HG03469 (cell line): Measurements from ENCODE around the gene ZNF821.
"Not testable (repeated sequence)": the region's sequence is repeated elsewhere in the genome, so short reads cannot be mapped to it uniquely, and the experiment has no call there.

ENCODE experiments used
- ATAC-seq: cut with Tn5 transposase; IDR thresholded peaks from one replicate; pipeline ENCODE4 v1.9.1; 2021; ENCODE audit warnings: mild to moderate bottlenecking, moderate library complexity, moderate number of reproducible peaks; ENCODE audit not compliant: unreplicated experiment

ZNF821 gene

DNA sequence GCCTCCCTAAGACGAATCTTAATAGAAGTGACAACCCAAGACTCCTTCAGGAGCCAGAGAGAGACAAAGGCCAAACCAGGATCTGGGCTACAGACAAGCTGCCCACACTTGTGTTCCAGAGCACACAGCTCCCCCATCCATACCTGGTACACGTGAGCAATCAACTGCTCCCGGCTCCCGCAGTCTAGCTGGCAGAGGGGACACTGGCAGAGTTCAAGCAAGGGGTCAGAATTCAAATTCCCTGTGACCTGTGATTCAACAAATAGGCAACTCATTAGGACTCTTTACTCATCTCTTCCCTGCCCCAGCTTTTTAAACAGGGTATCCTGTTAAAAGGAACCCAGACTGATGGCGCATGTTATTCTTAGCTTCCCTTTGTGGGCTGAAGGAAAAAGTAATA lies 20.0 kb downstream of the ZNF821 start:
- ATAC-seq: no peak

- no peak for ATAC-seq
Observed at GRCh38 chr16:71859762-71860521, 24.0 kb downstream of the ZNF821 start.

DNA sequence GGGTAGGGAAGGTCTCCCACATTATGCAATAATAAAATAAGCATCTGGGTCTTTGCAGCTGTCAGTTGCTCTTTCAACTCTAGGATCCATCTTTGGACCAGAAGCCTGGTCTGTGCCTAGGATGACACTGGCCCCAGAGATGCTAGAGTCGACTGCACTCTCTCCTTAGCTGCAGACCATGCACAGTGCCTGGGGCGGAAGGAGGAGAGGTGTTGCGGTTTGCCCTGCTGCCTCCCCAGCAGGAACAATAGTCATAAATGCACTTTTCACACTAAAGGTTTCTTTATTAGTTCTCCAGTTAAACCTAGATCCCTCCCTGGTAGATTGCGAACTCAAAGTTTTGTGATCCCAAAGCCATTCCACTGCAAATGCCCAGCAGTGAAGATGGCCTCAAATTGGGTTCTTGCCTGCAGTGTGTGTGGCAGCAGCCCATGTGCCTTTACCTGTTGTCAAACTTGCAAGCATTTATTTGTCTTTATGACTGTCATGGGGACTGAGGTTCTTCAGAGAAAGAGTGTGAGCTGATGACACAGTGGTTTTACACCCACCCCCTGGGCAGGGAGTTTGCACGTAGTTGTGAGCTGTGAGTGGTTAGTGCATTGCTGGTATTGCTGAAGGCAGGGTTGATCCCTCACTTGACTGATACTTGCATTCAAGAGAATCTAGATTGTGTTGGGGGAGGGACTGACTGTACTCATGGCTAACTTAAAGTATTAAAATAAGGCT lies 27.9 kb downstream of the ZNF821 start:
- no peak for ATAC-seq

GRCh38 chr16:71854369-71854948 lies 29.5 kb downstream of the ZNF821 start:
- no peak for ATAC-seq

- peak; percentile 46 for ATAC-seq
Observed at GRCh38 chr16:71853413-71853812, 30.6 kb downstream of the ZNF821 start.

GRCh38 chr16:71852561-71852960 lies 31.4 kb downstream of the ZNF821 start:
- ATAC-seq: no peak

DNA sequence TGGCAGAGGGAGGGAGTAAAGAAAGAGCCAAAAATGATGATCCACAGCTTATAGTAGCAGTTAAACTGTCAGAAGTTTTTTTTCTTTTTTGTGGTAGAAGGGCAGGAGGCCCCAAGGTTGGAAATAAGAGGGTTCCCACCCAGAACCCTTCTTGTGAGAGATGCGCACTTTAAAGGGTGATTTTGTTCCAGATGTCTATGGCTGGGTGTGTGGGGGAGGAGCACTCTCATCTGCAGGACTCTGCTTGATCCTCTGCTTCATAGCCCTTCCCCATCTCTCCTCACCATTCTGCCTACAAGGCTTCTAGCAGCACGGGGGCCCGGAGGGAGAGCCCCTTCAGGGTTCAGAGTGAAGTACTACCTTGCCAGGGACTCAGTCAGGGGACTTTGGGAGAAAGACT lies 31.8 kb downstream of the ZNF821 start:
- no peak for ATAC-seq

DNA sequence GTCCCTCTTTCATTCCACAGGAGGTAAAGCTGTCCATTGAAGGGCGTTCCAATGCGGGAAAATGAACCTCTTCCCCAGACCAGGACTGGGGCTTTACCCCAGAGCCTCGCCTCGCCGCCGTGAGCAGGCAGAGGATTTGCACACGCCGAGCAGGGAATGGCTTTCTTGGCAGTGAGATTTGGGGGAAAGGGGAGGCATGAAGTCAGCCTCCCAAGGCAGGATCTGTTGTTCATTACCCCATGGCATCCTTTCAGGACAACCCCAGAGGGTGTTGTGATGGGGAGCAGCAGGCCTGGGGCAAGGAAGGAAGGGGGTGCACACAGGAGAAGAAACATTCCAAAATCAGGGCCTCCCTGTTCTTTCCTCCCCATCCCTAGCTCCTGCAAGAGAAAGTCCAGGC lies 32.2 kb downstream of the ZNF821 start:
- ATAC-seq: no peak

DNA sequence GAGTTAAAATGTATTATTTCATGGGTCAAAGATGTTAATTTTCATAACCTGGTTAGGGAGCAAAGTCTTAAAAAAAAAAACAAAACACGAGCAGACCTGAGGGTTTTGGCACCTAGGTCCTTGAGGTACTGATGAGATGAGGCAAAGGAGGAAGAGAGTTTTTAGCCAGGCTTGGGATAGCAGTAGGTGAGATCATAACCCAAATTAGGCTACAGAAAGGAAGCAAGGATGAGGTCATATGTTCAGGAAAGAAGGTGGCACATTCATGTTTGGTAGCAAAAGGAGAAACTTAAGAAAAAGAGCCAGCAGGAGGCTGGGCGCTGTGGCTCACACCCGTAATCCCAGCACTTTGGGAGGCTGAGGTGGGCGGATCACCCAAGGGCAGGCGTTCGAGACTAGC lies 35.4 kb downstream of the ZNF821 start:
- ATAC-seq: no peak

DNA sequence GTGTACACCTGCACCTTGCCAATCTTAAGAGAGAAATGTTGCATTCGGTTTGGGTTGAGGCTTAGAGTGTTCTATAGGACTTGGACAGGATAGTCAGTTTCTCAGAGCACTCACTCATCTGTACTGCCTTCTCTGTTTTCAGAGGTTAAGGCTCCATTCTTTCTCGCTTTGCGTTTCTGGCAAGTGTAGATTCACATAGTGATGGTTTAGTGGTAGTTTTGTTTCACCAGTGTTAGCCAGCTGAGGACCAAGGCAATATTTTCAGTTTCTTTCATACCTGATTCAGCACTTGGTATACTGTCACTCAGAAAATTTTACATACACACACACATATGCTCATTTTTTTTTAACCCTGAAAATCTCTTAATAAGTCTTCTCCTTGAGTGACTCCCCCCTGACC lies 36.9 kb downstream of the ZNF821 start:
- ATAC-seq: no peak

DNA sequence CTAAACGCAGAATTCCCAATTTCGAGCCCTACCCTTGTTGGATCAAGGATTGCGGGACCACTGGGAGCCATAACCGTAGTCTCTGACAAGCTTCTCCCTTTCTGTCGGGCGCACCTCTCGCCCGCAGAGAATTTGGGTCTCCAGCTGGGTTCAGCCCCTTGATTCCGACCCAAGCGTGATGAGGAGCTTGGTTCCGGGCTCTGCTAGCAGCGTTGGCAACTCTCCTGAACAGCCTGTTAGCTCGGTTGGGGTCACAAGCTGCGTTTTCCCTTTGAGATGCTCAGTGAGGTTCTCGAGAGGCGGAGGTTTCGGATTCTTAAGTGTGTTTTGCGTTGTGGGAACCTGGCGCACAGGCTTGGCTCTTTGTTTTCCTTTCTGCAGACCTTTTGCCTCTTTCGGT lies 37.6 kb downstream of the ZNF821 start:
- ATAC-seq: no peak

GRCh38 chr16:71845639-71846430 lies 38.1 kb downstream of the ZNF821 start, which contains the start of gene ATXN1L:
ATXN1L (plus strand) TSS chr16:71845976; CDS start chr16:71849741, 3,765 bp downstream.
- peak; percentile 57 for ATAC-seq

GRCh38 chr16:71843572-71843971 lies 40.4 kb downstream of the ZNF821 start:
- ATAC-seq: no peak

DNA sequence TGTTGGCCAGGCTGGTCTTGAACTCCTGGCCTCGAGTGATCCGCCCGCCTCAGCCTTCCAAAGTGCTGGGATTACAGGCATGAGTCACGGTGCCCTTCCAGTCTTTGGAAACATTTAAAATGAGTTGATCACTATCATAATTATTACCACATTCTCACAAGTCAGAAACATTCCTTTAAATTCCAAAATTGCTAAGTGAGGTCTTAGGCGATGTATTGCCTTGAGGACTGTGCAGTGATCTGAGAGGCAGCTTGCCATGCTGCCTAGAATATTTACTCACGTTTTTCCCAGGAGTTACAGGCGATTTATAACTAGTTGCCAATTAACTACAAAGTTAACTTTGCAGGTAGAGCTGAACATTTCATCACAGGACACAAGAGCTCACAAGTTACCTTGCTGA lies 43.9 kb downstream of the ZNF821 start:
- ATAC-seq: no peak

DNA sequence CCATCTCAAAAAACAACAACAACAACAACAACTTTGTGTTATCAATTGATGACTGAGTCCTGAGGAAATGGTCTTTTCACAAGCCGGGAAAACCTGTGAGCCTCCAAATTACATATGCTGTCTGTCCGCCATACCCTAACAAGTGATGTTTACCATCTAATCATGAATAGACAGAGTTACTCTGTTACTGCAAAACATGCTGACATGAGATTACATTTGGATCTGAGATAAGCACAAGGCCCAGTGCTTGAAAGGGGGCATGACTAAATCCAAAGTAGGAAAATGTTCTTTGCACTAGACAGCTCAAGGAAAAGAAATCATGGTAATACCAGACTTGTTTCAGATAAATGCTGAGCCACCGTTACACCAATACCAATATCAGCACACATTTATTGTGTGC lies 46.8 kb downstream of the ZNF821 start:
- ATAC-seq: no peak

GRCh38 chr16:71834291-71834690 lies 49.7 kb downstream of the ZNF821 start:
- no peak for ATAC-seq

DNA sequence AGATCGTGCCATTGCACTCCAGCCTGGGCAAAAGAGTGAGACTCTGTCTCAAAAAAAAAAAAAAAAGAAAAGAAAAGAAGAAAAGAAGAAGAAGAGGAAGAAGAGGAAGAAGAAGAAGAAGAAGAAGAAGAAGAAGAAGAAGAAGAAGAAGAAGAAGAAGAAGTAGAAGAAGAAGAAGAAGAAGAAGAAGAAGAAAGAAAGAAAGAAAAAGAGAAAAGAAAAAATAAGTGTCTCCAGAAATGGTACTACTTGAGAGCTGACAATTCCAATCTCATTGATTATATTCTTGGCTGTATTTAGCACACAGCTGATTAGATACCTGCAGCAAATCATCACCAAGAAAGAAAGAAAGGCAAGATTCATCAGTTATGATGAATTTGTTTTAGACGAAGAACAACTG lies 51.9 kb downstream of the ZNF821 start:
- not testable (repeated sequence) for ATAC-seq

- not testable (repeated sequence) for ATAC-seq
Observed at GRCh38 chr16:71831698-71832097, 52.3 kb downstream of the ZNF821 start.

DNA sequence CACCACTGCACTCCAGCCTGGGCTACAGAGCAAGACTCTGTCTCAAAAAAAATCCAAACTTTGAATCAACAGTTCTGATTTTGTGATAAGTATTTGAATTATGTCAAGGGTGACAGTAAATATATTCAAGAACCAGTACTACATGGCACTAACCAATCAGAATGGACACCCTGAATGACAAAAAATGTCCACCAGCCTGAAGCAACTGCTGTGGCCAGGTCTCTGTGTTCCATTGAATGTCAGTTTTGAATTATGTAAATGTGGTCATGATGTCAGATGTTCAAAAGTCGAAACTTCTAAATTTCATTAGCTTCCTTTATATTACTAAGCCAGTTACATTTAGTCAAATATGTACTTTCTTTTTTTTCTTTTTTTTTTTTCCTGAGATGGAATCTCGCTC lies 53.6 kb downstream of the ZNF821 start:
- ATAC-seq: no peak

DNA sequence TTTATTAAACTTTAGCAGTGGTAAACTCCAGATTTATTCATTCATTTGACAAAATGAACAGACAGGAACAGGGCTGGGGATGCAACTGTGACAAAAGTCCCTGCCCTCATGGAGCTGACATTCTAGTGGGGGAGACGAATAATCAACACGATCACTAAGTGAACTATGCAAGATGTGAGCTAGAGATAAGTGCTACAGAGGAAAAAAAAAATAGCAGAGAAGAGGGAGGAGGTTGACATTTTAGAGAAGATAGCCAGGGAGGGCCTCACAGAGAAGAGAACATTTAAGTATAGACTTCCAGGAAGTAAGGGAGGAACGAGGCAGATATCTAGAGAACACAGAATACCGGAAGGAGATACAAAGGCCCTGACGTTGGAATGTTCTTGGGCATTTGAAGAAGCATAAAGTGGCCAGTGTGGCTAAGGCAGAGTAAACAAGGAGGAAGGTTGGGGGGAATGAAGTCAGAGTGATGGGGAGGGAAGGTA lies 57.4 kb downstream of the ZNF821 start:
- ATAC-seq: no peak

DNA sequence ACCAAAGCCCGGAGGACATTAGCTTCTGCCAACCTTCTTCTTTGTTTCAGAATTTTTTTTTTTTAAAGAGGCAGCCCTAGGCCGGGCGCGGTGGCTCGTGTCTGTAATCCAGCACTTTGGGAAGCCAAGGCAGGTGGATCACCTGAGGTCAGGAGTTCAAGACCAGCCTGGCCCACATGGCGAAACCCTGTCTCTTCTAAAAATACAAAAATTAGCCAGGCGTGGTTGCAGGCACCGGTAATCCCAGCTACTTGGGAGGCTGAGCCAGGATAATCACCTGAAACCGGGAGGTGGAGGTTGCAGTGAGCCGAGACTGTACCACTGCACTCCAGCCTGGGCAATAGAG lies 66.9 kb downstream of the ZNF821 start:
- ATAC-seq: peak; percentile 2
